Osteoblast (primary cell): ENCODE results near the gene MCRIP2. TPM values are rescaled to one million over a fixed set of nuclear protein-coding genes. Genes with fewer than 3 reads are reported as not detected.

Source experiments
- DNase-seq: peaks from one replicate; pipeline ENCODE4 v3.0.0; 2011; ENCODE audit warnings: low spot score, mixed read lengths; ENCODE audit not compliant: insufficient read length; ENCODE audit errors: missing footprints
- H2AFZ ChIP-seq: 2 replicates; pipeline ENCODE4 v1.6.0; 2011; ENCODE audit warnings: mild to moderate bottlenecking, low read length
- H3K27ac ChIP-seq: 2 replicates; pipeline ENCODE4 v1.5.1; 2011; ENCODE audit warnings: mild to moderate bottlenecking, low read depth, low read length, moderate library complexity
- H3K27me3 ChIP-seq: 2 replicates; pipeline ENCODE4 v1.6.0; 2012; ENCODE audit warnings: mild to moderate bottlenecking, control low read depth, inconsistent platforms, low read length, moderate library complexity; ENCODE audit not compliant: insufficient read depth
- H3K36me3 ChIP-seq: 2 replicates; pipeline ENCODE4 v1.5.1; 2011; ENCODE audit warnings: mild to moderate bottlenecking, low read length, control low read depth, moderate library complexity; ENCODE audit not compliant: insufficient read depth
- H3K4me1 ChIP-seq: 2 replicates; pipeline ENCODE4 v1.5.1; 2011; ENCODE audit warnings: mild to moderate bottlenecking, low read length, control low read depth, moderate library complexity; ENCODE audit not compliant: insufficient read depth
- H3K4me2 ChIP-seq: 2 replicates; pipeline ENCODE4 v1.6.0; 2011; ENCODE audit warnings: mild to moderate bottlenecking, low read length; ENCODE audit not compliant: insufficient read depth
- H3K4me3 ChIP-seq: fragments of 200-600 bp; sonication (generic); 3 replicates; pipeline ENCODE4 v1.5.1; 2012; ENCODE audit warnings: mild to moderate bottlenecking, low read length, inconsistent platforms; ENCODE audit not compliant: insufficient read depth
- H3K79me2 ChIP-seq: 2 replicates; pipeline ENCODE4 v1.6.0; 2012; ENCODE audit warnings: mild to moderate bottlenecking, low read length, control low read depth, inconsistent platforms; ENCODE audit not compliant: insufficient read depth
- H3K9me3 ChIP-seq: 2 replicates; pipeline ENCODE4 v1.5.1; 2011; ENCODE audit warnings: low read depth, low read length, control low read depth
- H4K20me1 ChIP-seq: 2 replicates; pipeline ENCODE4 v1.6.0; 2012; ENCODE audit warnings: mild to moderate bottlenecking, low read length, control low read depth; ENCODE audit not compliant: insufficient read depth
- CTCF ChIP-seq: IDR thresholded peaks from 2 replicates; pipeline ENCODE4 v1.5.1; 2011; ENCODE audit warnings: mild to moderate bottlenecking, low read depth, low read length, moderate library complexity; ENCODE audit errors: extremely low read depth
- total RNA-seq: library from RNA; depleted of rRNA; stranded (reverse); fragments of >200 nt; gene quantifications from 2 replicates; pipeline ENCODE4 v1.2.3, GENCODE V29; 2012

MCRIP2 gene
- total RNA-seq, 1 donor = 20.3 TPM

- no peak overlapping the region for H3K27ac ChIP-seq
- no peak for TF ChIP-seq CTCF
- H3K27me3 ChIP-seq = no peaks in the 10 kb centered on the region
- H4K20me1 ChIP-seq = peaks cover 40% of the 10 kb centered on the region
- no peak overlapping the region for H3K4me3 ChIP-seq
- peaks cover 4% of the 10 kb centered on the region for H3K36me3 ChIP-seq
- peak; percentile 56 for DNase-seq
- no peaks in the 10 kb centered on the region for H3K9me3 ChIP-seq
- H3K4me1 ChIP-seq = no peaks in the 10 kb centered on the region
- H3K4me2 ChIP-seq = no peak overlapping the region
- H2AFZ ChIP-seq = no peak overlapping the region
- H3K79me2 ChIP-seq = peaks cover 51% of the 10 kb centered on the region
Measured at GRCh38 chr16:603933-604332, 37.7 kb upstream of the MCRIP2 start.

- Histone ChIP-seq H4K20me1 (peaks cover 43% of the 10 kb centered on the region), H3K27me3 (no peaks in the 10 kb centered on the region), H3K36me3 (no peaks in the 10 kb centered on the region), H3K79me2 (peaks cover 51% of the 10 kb centered on the region), H2AFZ (no peak overlapping the region), H3K4me2 (no peak overlapping the region), H3K27ac (no peak overlapping the region), H3K4me1 (no peaks in the 10 kb centered on the region), H3K4me3 (no peak overlapping the region), H3K9me3 (no peaks in the 10 kb centered on the region)
- no peak for TF ChIP-seq CTCF
- DNase-seq = peak; percentile 45
Measured at GRCh38 chr16:606656-607307, 34.8 kb upstream of the MCRIP2 start.

DNA sequence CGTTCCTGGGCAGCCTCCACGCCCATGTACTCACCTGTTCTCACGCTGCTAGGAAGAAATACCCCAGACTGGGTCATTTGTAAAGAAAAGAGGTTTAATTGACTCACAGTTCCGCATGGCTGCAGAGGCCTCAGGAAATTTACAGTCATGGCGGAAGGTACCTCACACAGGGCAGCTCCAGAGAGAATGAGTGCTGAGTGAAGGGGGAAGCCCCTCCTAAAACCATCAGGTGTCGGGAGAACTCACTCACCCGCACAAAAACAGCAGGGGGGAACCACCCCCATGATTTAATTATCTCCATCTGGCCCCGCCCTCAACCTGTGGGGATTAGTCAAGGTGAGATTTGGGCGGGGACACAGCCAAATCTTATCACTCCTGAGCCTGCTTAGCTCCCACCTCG lies 33.6 kb upstream of the MCRIP2 start:
- TF ChIP-seq CTCF = no peak

GRCh38 chr16:609316-609715 lies 32.3 kb upstream of the MCRIP2 start:
- no peaks in the 10 kb centered on the region for H3K27me3 ChIP-seq
- no peak overlapping the region for H3K4me2 ChIP-seq
- TF ChIP-seq CTCF = no peak
- no peak overlapping the region for H3K27ac ChIP-seq
- H3K79me2 ChIP-seq = peaks cover 40% of the 10 kb centered on the region
- H2AFZ ChIP-seq = no peak overlapping the region
- no peaks in the 10 kb centered on the region for H3K4me1 ChIP-seq
- H4K20me1 ChIP-seq = peaks cover 31% of the 10 kb centered on the region
- H3K9me3 ChIP-seq = no peaks in the 10 kb centered on the region
- no peak for DNase-seq
- H3K36me3 ChIP-seq = no peaks in the 10 kb centered on the region
- H3K4me3 ChIP-seq = no peak overlapping the region

More for the DNA sequence above, 33.6 kb upstream of the MCRIP2 start:
- H3K4me1 ChIP-seq = no peaks in the 10 kb centered on the region
- no peaks in the 10 kb centered on the region for H3K27me3 ChIP-seq
- H3K79me2 ChIP-seq = peaks cover 47% of the 10 kb centered on the region
- H3K27ac ChIP-seq = no peak overlapping the region
- H4K20me1 ChIP-seq = peaks cover 39% of the 10 kb centered on the region
- no peak overlapping the region for H2AFZ ChIP-seq
- no peaks in the 10 kb centered on the region for H3K36me3 ChIP-seq
- no peak overlapping the region for H3K4me3 ChIP-seq
- DNase-seq = no peak
- H3K9me3 ChIP-seq = no peaks in the 10 kb centered on the region
- H3K4me2 ChIP-seq = no peak overlapping the region
